ENCODE results near the gene AKR1C3.
"Not testable (repeated sequence)": the region's sequence is repeated elsewhere in the genome, so short reads cannot be mapped to it uniquely, and the experiment has no call there.

The AKR1C3 gene

GRCh38 chr10:5088703-5089261 is 5.4 kb upstream of the AKR1C3 start:
- no peak for DNase-seq (ENCODE audit: low read depth)

GRCh38 chr10:5089865-5090264 is 4.3 kb upstream of the AKR1C3 start:
- DNase-seq (ENCODE audit: low read depth), result no peak

- no peak for DNase-seq (ENCODE audit: low read depth)
Observed at GRCh38 chr10:5090551-5090950, 3.7 kb upstream of the AKR1C3 start.

GRCh38 chr10:5091196-5091595 is 3.0 kb upstream of the AKR1C3 start:
- no peak for DNase-seq (ENCODE audit: low read depth)

GRCh38 chr10:5092375-5092774 is 1.8 kb upstream of the AKR1C3 start:
- DNase-seq (ENCODE audit: low read depth), result no peak

- no peak for DNase-seq (ENCODE audit: low read depth)
Observed at GRCh38 chr10:5092848-5093790, 1.1 kb upstream of the AKR1C3 start.

GRCh38 chr10:5095687-5096086 is 1.5 kb downstream of the AKR1C3 start:
- no peak for DNase-seq (ENCODE audit: low read depth)

GRCh38 chr10:5096108-5096507 is 1.9 kb downstream of the AKR1C3 start:
- no peak for DNase-seq (ENCODE audit: low read depth)

GRCh38 chr10:5102479-5102878 is 8.3 kb downstream of the AKR1C3 start:
- not testable (repeated sequence) for DNase-seq (ENCODE audit: low read depth)

GRCh38 chr10:5103481-5103880 is 9.3 kb downstream of the AKR1C3 start:
- DNase-seq (ENCODE audit: low read depth), result no peak

- no peak for DNase-seq (ENCODE audit: low read depth)
Observed at GRCh38 chr10:5105626-5106025, 11.4 kb downstream of the AKR1C3 start.

GRCh38 chr10:5106553-5106952 is 12.3 kb downstream of the AKR1C3 start:
- no peak for DNase-seq (ENCODE audit: low read depth)

- DNase-seq (ENCODE audit: low read depth), result no peak
Observed at GRCh38 chr10:5107860-5108526, 13.8 kb downstream of the AKR1C3 start.

- DNase-seq (ENCODE audit: low read depth), result no peak
Observed at GRCh38 chr10:5108658-5109416, 14.6 kb downstream of the AKR1C3 start.

GRCh38 chr10:5109861-5110260 is 15.6 kb downstream of the AKR1C3 start:
- DNase-seq (ENCODE audit: low read depth), result not testable (repeated sequence)

GRCh38 chr10:5116621-5117020 is 22.4 kb downstream of the AKR1C3 start:
- no peak for DNase-seq (ENCODE audit: low read depth)

- no peak for DNase-seq (ENCODE audit: low read depth)
Observed at GRCh38 chr10:5117026-5117425, 22.8 kb downstream of the AKR1C3 start.

GRCh38 chr10:5119997-5120396 is 25.8 kb downstream of the AKR1C3 start:
- not testable (repeated sequence) for DNase-seq (ENCODE audit: low read depth)

GRCh38 chr10:5123886-5124285 is 29.7 kb downstream of the AKR1C3 start:
- DNase-seq (ENCODE audit: low read depth), result no peak

GRCh38 chr10:5125315-5126044 is 31.3 kb downstream of the AKR1C3 start:
- no peak for DNase-seq (ENCODE audit: low read depth)

GRCh38 chr10:5135581-5135980 is 41.4 kb downstream of the AKR1C3 start:
- DNase-seq (ENCODE audit: low read depth), result no peak

Data from HS-27A (cell line).